Heart right ventricle (tissue), 16 donors: ENCODE data around the gene EYS. TPM values are rescaled to one million over a fixed set of nuclear protein-coding genes. Genes with fewer than 3 reads are reported as not detected.
A peak's percentile ranks its signal among the peaks of the same experiment; 100 is the strongest.

Source experiments
- ATAC-seq, 8 donors: fragments of 200-7000 bp; cut with Tn5 transposase; one replicate each; pipeline ENCODE4 v1.9.1; 2020; ENCODE audit warnings: mild to moderate bottlenecking in 8 of 8, moderate library complexity in 8 of 8, moderate number of reproducible peaks in 1 of 8
- DNase-seq, 2 donors: peaks; one replicate each; pipeline ENCODE4 v3.0.0-alpha.2; 2020
- H3K27ac ChIP-seq, 10 donors: fragments of 200-600 bp; sonication (generic) in 2 of 10; one replicate each; pipeline versions ENCODE4 v1.5.0 to v1.8.0; 2020 to 2022; ENCODE audit warnings: mild to moderate bottlenecking in 3 of 10
- H3K27me3 ChIP-seq, 7 donors: fragments of 200-600 bp; one replicate each; pipeline ENCODE4 v1.8.0; 2021 to 2022; ENCODE audit warnings: mild to moderate bottlenecking in 2 of 7
- H3K36me3 ChIP-seq, 9 donors: fragments of 200-600 bp; sonication (generic) in 1 of 9; one replicate each; pipeline versions ENCODE4 v1.5.0 to v1.8.0; 2020 to 2022; ENCODE audit warnings: mild to moderate bottlenecking in 2 of 9
- H3K4me1 ChIP-seq, 9 donors: fragments of 200-600 bp; sonication (generic) in 1 of 9; one replicate each; pipeline versions ENCODE4 v1.5.0 to v1.8.0; 2020 to 2022; ENCODE audit warnings: mild to moderate bottlenecking in 4 of 9
- H3K4me3 ChIP-seq, 10 donors: fragments of 200-600 bp; sonication (generic) in 2 of 10; one replicate each; pipeline versions ENCODE4 v1.5.0 to v1.8.0; 2020 to 2022; ENCODE audit warnings: mild to moderate bottlenecking in 7 of 10, moderate library complexity in 2 of 10
- H3K9me3 ChIP-seq, 11 donors: fragments of 200-600 bp in 10 of 11; sonication (generic) in 2 of 11; one replicate each; pipeline versions ENCODE4 v1.5.0 to v1.8.0; 2013 to 2022; ENCODE audit warnings: mild to moderate bottlenecking in 2 of 11, control low read depth in 1 of 11, moderate library complexity in 1 of 11
- WGBS, 2 donors: extraction: QIAGEN DNeasy Blood & Tissue Kit; methylation state at CpG; one replicate each; pipeline ENCODE4 v1.1.7; 2013; ENCODE audit warnings: inconsistent platforms in 1 of 2; 5-methylcytosine and 5-hydroxymethylcytosine counted together
- intact Hi-C, 10 donors: fragments of 100-400 bp; cut with DNase I; formaldehyde crosslinking; loops; one replicate each; pipeline versions ENCODE4 v1.11.1 to v1.14.2; 2022
- polyA plus RNA-seq, 2 donors: library from polyadenylated mRNA; stranded (reverse); fragments of 200-250 nt; gene quantifications; one replicate each; pipeline ENCODE4 v1.2.3, GENCODE V29; 2013
- total RNA-seq, 10 donors: library from RNA; stranded (reverse); fragmentation: NEBNext Ultra II Directional in 3 of 10; extraction: Animal tissue kit (Norgen Biotek cat#: 25700) in 3 of 10; gene quantifications; one replicate each; pipeline versions ENCODE4 v1.2.1 to v1.2.4, GENCODE V29; 2021 to 2023
- TF ChIP-seq, protein P1 (sequence below), 9 donors: fragments of 200-600 bp; sonication (generic) in 2 of 9; IDR thresholded peaks; one replicate each; pipeline versions ENCODE4 v1.5.0 to v1.8.0; 2021 to 2022; ENCODE audit warnings: antibody characterized with exemption in 9 of 9, mild to moderate bottlenecking in 5 of 9, moderate library complexity in 1 of 9
- donor health status: Arrhythmogenic right ventricular cardiomyopathy.
- donor health status: ischemic (EF 13 %, LVEDD 7.1; RV severe dilation, severe dysfunction).
- donor health status: healthy with polysubstance abuse.
- donor health status: DM: no; HTN: yes; CAD: no.
- donor health status: DM: no; HTN: no; CAD: no.
- donor health status: ischemic (EF 25% LVEDD 6.9; RV normal size, moderate dysfunction).
- donor health status: ischemic (EF 25% LVEDD 5.7; RV mildly dilated, moderate dysfunction).
- donor health status: healthy.
- donor health status: DM: yes; HTN: yes; CAD: no.
- donor health status: Ischemic cardiomyopathy.
- donor health status: ischemic (EF 35%, LVEDD 5.7; RV mildly dilated, moderate dysfunction).
- donor health status: nonischemic (EF 11% LVEDD 7.7; RV severe dilation, severe dysfunction).
- donor health status: DM: yes; HTN: yes; CAD: no.
- donor health status: PGD.
- donor health status: ischemic (EF 29% LVEDD 5.4; RV normal size, mild dysfunction).
- donor health status: nonischemic (EF 23%, LVEDD 6.1; RV moderate dilation, normal function).

Gene EYS
- total and polyA plus RNA-seq, 12 donors, result 0.02 to 0.40 (median 0.18) TPM; not detected in 8

DNA sequence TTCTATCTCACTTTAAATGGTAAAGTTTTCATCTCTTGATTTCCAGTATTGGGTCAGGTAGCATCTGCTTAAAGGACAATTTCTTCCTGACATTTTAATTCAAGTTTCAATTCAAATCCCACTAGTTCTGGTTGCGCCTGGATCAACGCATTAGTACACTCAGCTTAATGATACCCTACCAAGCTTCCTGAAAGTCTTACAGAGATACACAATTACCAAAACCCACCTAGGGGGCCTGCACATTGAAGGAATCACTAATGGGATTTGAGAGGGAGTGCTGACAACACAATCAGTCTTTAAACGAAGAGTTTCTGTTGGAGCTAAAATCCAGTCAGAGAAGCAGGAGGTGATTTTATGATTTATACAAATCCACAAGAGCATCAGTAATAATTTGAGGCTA lies 1778.4 kb downstream of the EYS start:
- Histone ChIP-seq H3K27ac (no peak overlapping the region), H3K36me3 (no peaks in the 10 kb centered on the region), H3K4me3 (no peak overlapping the region), H3K4me1 (no peaks in the 10 kb centered on the region), H3K27me3 (peaks cover 0 to 4% (median 0%) of the 10 kb centered on the region in 7 donors), H3K9me3 (no peaks in the 10 kb centered on the region)
- no peak for DNase-seq
- intact Hi-C loops, result loop anchor here in 3 of 10 donors (10.0 kb wide), 1 partner anchor 406 kb away; no protein-coding TSS in a partner anchor
- TF ChIP-seq, protein P1, sequence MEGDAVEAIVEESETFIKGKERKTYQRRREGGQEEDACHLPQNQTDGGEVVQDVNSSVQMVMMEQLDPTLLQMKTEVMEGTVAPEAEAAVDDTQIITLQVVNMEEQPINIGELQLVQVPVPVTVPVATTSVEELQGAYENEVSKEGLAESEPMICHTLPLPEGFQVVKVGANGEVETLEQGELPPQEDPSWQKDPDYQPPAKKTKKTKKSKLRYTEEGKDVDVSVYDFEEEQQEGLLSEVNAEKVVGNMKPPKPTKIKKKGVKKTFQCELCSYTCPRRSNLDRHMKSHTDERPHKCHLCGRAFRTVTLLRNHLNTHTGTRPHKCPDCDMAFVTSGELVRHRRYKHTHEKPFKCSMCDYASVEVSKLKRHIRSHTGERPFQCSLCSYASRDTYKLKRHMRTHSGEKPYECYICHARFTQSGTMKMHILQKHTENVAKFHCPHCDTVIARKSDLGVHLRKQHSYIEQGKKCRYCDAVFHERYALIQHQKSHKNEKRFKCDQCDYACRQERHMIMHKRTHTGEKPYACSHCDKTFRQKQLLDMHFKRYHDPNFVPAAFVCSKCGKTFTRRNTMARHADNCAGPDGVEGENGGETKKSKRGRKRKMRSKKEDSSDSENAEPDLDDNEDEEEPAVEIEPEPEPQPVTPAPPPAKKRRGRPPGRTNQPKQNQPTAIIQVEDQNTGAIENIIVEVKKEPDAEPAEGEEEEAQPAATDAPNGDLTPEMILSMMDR (IDR thresholded peaks at IDR 0.05), result no peak
- 79 to 86% methylated on average over 3 of the region's 3 CpGs for WGBS, 2 donors
- ATAC-seq, result no peak

DNA sequence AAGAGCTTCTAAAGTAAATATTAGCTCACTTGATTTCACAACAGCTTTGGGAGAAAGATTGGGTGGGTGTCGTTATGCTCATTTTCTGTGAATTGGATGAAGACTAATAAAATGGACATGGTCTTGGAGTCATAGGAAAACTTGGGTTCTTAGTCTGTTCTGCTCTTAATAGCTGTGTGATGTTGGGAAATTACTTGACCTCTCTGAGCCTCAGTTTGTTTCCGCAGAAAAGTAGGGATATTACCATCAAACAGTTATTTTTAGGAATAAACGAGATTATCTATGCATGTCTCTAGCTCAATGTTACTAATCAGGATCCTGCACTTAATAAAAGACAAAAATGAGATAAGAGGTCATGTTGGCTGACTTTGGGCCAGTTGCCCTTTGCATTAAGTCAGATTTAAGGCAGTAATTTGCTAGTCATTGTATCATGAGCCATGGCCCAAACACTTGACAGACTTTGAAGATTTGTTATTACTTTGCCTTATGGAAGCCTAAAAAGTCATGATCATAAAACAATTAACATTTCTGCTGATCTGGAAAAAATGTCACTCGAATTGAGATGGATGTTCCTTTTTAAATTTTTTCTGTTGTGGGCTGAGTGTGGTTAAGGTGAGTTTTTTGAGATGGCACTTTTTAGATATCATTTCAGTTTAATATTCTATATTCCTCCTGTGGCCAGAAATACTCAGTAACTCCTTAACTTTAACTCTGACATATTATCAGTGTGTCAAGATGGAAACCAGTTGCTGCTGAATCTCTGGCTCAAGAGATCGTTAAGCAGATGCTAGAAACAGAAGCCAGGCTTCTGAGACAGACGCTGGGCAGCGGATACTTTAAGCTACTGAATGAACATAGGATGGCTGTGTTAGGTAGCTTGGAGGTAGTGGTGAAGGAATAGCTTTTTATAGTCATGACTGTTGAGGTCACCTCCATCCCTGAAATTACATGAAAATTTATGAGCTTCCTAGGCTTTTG lies 1779.8 kb downstream of the EYS start:
- H3K9me3 ChIP-seq, result no peaks in the 10 kb centered on the region
- intact Hi-C loops, result loop anchor here in 3 of 10 donors (10.0 kb wide), 1 partner anchor 408 kb away; no protein-coding TSS in a partner anchor
- peaks cover 0 to 6% (median 0%) of the 10 kb centered on the region in 7 donors for H3K27me3 ChIP-seq
- no peaks in the 10 kb centered on the region for H3K36me3 ChIP-seq
- ATAC-seq (no peak), DNase-seq (no peak)
- H3K4me3 ChIP-seq, result no peak overlapping the region
- H3K4me1 ChIP-seq, result peaks cover 0 to 5% (median 0%) of the 10 kb centered on the region in 9 donors
- 48 to 50% methylated on average over 7 of the region's 7 CpGs for WGBS, 2 donors
- H3K27ac ChIP-seq, result no peak overlapping the region
- TF ChIP-seq, protein P1 (IDR thresholded peaks at IDR 0.05), result no peak

DNA sequence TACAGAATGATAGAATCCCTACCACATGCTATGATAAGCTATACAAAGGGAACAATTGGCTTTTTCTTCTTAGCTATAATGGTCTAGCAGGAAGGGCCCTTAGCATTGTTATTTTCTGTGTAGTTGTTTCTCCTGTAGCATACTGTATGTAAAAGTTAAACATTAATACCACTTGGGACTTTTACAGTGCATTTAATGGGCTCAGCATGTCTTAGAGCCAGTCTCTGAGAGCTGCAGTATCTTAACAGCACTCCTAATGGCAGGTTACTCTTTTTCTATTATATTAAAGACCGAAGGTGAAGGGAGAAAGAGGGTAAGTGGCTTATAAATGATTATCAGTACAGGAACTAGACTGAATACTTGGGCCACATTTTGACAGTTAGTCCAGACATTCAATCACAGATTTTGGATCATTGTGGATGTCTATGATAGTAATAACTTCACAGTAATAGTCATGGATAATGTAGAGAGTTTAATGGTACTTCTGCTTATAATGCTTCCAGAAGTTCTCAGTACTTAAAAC lies 1780.7 kb downstream of the EYS start:
- Histone ChIP-seq H3K27ac (no peak overlapping the region), H3K4me3 (no peak overlapping the region), H3K4me1 (peaks cover 0 to 5% (median 0%) of the 10 kb centered on the region in 9 donors), H3K36me3 (no peaks in the 10 kb centered on the region), H3K27me3 (peaks cover 0 to 6% (median 0%) of the 10 kb centered on the region in 7 donors), H3K9me3 (no peaks in the 10 kb centered on the region)
- TF ChIP-seq, protein P1 (IDR thresholded peaks at IDR 0.05), result no peak
- DNase-seq (no peak), ATAC-seq (no peak)
- intact Hi-C loops, result loop anchor here in 3 of 10 donors (10.0 kb wide), 1 partner anchor 408 kb away; no protein-coding TSS in a partner anchor
- 74 to 75% methylated on average over 1 of the region's 1 CpG for whole genome bisulfite sequencing, 2 donors

DNA sequence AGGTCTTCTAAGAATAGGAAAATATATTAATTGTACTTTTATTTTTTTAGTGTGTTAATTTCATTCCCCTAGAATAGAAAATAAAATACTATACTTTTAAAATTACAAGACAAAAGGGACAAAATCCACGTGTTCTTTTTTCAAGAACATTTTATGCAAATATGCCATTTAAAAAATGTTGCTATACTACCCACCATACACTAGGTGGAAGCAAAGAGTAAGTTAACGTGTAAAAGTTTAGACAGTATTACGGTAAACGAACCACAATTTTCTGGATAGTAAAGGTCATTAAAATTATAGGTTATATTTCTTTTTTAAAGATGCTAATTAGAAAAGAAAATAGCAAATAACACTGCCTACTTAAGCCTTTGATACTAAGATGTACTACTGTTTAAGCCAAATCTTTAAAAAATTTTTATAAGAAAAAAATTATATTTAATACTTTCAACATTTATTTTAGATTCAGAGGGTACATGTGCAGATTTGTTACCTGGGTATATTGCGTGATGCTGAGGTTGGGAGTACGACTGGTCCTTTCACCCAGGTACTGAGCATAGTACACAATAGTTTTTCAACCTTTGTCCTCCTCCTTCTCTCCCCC lies 1783.8 kb downstream of the EYS start:
- TF ChIP-seq, protein P1 (IDR thresholded peaks at IDR 0.05), result peak; percentile 40 to 75 (median 63)
- Histone ChIP-seq H3K9me3 (no peaks in the 10 kb centered on the region), H3K4me3 (no peak overlapping the region), H3K27me3 (peaks cover 0 to 6% (median 0%) of the 10 kb centered on the region in 7 donors), H3K4me1 (peaks cover 0 to 5% (median 0%) of the 10 kb centered on the region in 9 donors), H3K27ac (no peak overlapping the region), H3K36me3 (no peaks in the 10 kb centered on the region)
- WGBS, 2 donors, result 13 to 17% methylated on average over 6 of the region's 6 CpGs
- intact Hi-C loops, result loop anchor here in 8 of 10 donors (5.0 to 10.0 kb wide), 3 partner anchors 404 to 412 kb away; no protein-coding TSS in a partner anchor
- no peak for ATAC-seq
- DNase-seq, result no peak
